Stimulated activated naive B cell treated with anti-CD40 and anti-IgM and Interleukin-4, amounts not matched to agents 10 μg/mL and 1 μg/mL and 100 μg/mL, for 72 hours (primary cell): ENCODE results near the gene HELT.
"Not testable (repeated sequence)": the region's sequence is repeated elsewhere in the genome, so short reads cannot be mapped to it uniquely, and the experiment has no call there.

Experiments used
- ATAC-seq, 2 donors: fragments of 150-1000 bp; cut with Tn5 transposase; replicated peaks; 2 replicates each; pipeline ENCODE4 v1.10.0; 2021; ENCODE audit warnings: moderate library complexity in 1 of 2
- DNase-seq: peaks from one replicate; pipeline ENCODE4 v3.0.0; 2021
- H3K27ac Mint-ChIP-seq: one replicate; pipeline ENCODE4 v1.8.0; 2022; ENCODE audit warnings: mild to moderate bottlenecking, mixed read lengths
- H3K27me3 Mint-ChIP-seq, 2 donors: one replicate each; pipeline ENCODE4 v1.8.0; 2022; ENCODE audit warnings: mixed read lengths in 2 of 2
- H3K36me3 Mint-ChIP-seq, 2 donors: one replicate each; pipeline ENCODE4 v1.8.0; 2022; ENCODE audit warnings: mixed read lengths in 2 of 2, mild to moderate bottlenecking in 1 of 2
- H3K4me1 Mint-ChIP-seq, 2 donors: one replicate each; pipeline ENCODE4 v1.8.0; 2022; ENCODE audit warnings: mixed read lengths in 2 of 2, mild to moderate bottlenecking in 1 of 2
- H3K4me3 Mint-ChIP-seq, 2 donors: one replicate each; pipeline ENCODE4 v1.8.0; 2022; ENCODE audit warnings: mild to moderate bottlenecking in 2 of 2, mixed read lengths in 2 of 2, moderate library complexity in 1 of 2
- H3K9me3 Mint-ChIP-seq, 2 donors: one replicate each; pipeline ENCODE4 v1.8.0; 2022; ENCODE audit warnings: mixed read lengths in 2 of 2, mild to moderate bottlenecking in 1 of 2

The HELT gene

GRCh38 chr4:185017964-185018772, at the start of gene HELT:
Gene HELT, plus strand, starts transcription at chr4:185018490. Its CDS starts 439 bp downstream, at chr4:185018929.
- no peak for ATAC-seq
- H3K36me3 Mint-ChIP-seq = peaks cover 2 to 3% of the 10 kb centered on the region in 2 donors
- H3K4me3 Mint-ChIP-seq = peak within 1 kb of the TSS; percentile 11 to 58
- H3K27me3 Mint-ChIP-seq = peaks cover 73 to 99% of the 10 kb centered on the region in 2 donors
- H3K4me1 Mint-ChIP-seq = peaks cover 19 to 29% of the 10 kb centered on the region in 2 donors
- peak within 1 kb of the TSS; percentile 93 for H3K27ac Mint-ChIP-seq
- no peaks in the 10 kb centered on the region for H3K9me3 Mint-ChIP-seq
- DNase-seq = no peak

GRCh38 chr4:184968784-184969201, 49.5 kb upstream of the HELT start:
- ATAC-seq = peak; percentile 22 to 35
- no peak overlapping the region for H3K27ac Mint-ChIP-seq

GRCh38 chr4:184969610-184970009, 48.7 kb upstream of the HELT start:
- peaks cover 16 to 21% of the 10 kb centered on the region in 2 donors for H3K9me3 Mint-ChIP-seq
- DNase-seq = no peak
- peaks cover 6 to 26% of the 10 kb centered on the region in 2 donors for H3K27me3 Mint-ChIP-seq
- ATAC-seq = no peak
- H3K36me3 Mint-ChIP-seq = peaks cover 8 to 20% of the 10 kb centered on the region in 2 donors
- H3K4me1 Mint-ChIP-seq = peaks cover 10 to 12% of the 10 kb centered on the region in 2 donors
- H3K4me3 Mint-ChIP-seq = no peak overlapping the region
- H3K27ac Mint-ChIP-seq = no peak overlapping the region

More at GRCh38 chr4:184968784-184969201, 49.5 kb upstream of the HELT start:
- H3K4me3 Mint-ChIP-seq = no peak overlapping the region
- peaks cover 10 to 12% of the 10 kb centered on the region in 2 donors for H3K4me1 Mint-ChIP-seq
- peaks cover 6 to 26% of the 10 kb centered on the region in 2 donors for H3K27me3 Mint-ChIP-seq
- no peak for DNase-seq
- peaks cover 16 to 21% of the 10 kb centered on the region in 2 donors for H3K9me3 Mint-ChIP-seq
- H3K36me3 Mint-ChIP-seq = peaks cover 8 to 20% of the 10 kb centered on the region in 2 donors

- Mint-ChIP-seq H3K27ac (no peak overlapping the region), H3K36me3 (no peaks in the 10 kb centered on the region), H3K4me3 (no peak overlapping the region), H3K9me3 (peaks cover 11 to 20% of the 10 kb centered on the region in 2 donors), H3K27me3 (peaks cover 5 to 22% of the 10 kb centered on the region in 2 donors), H3K4me1 (no peaks in the 10 kb centered on the region)
- DNase-seq (no peak), ATAC-seq (no peak)
Measured at GRCh38 chr4:184972991-184973390, 45.3 kb upstream of the HELT start.

GRCh38 chr4:184976348-184976747, 41.9 kb upstream of the HELT start:
- not testable (repeated sequence) for H3K4me3 Mint-ChIP-seq, ATAC-seq, DNase-seq, H3K36me3 Mint-ChIP-seq, H3K27ac Mint-ChIP-seq, H3K4me1 Mint-ChIP-seq
- peaks cover 9 to 27% of the 10 kb centered on the region in 2 donors for H3K27me3 Mint-ChIP-seq
- peaks cover 5 to 16% of the 10 kb centered on the region in 2 donors for H3K9me3 Mint-ChIP-seq

GRCh38 chr4:184977747-184978146, 40.5 kb upstream of the HELT start:
- Mint-ChIP-seq H3K36me3 (no peaks in the 10 kb centered on the region), H3K4me3 (no peak overlapping the region), H3K27ac (no peak overlapping the region), H3K4me1 (no peaks in the 10 kb centered on the region), H3K9me3 (peaks cover 0 to 7% of the 10 kb centered on the region in 2 donors), H3K27me3 (peaks cover 9 to 24% of the 10 kb centered on the region in 2 donors)
- DNase-seq (no peak), ATAC-seq (no peak)

GRCh38 chr4:184978211-184978610, 40.1 kb upstream of the HELT start:
- DNase-seq = no peak
- Mint-ChIP-seq H3K9me3 (peaks cover 0 to 6% of the 10 kb centered on the region in 2 donors), H3K4me3 (no peak overlapping the region), H3K27ac (no peak overlapping the region), H3K36me3 (no peaks in the 10 kb centered on the region), H3K27me3 (peaks cover 9 to 24% of the 10 kb centered on the region in 2 donors), H3K4me1 (no peaks in the 10 kb centered on the region)
- ATAC-seq = no peak

GRCh38 chr4:184979461-184980124, 38.7 kb upstream of the HELT start:
- Mint-ChIP-seq H3K36me3 (no peaks in the 10 kb centered on the region), H3K27me3 (peaks cover 9 to 23% of the 10 kb centered on the region in 2 donors), H3K9me3 (peaks cover 0 to 6% of the 10 kb centered on the region in 2 donors), H3K27ac (no peak overlapping the region), H3K4me3 (no peak overlapping the region), H3K4me1 (no peaks in the 10 kb centered on the region)
- no peak for ATAC-seq
- no peak for DNase-seq

- ATAC-seq = no peak
- DNase-seq = no peak
- Mint-ChIP-seq H3K4me1 (no peaks in the 10 kb centered on the region), H3K4me3 (no peak overlapping the region), H3K27ac (no peak overlapping the region), H3K27me3 (peaks cover 9 to 19% of the 10 kb centered on the region in 2 donors), H3K36me3 (no peaks in the 10 kb centered on the region), H3K9me3 (peaks cover 0 to 6% of the 10 kb centered on the region in 2 donors)
Measured at GRCh38 chr4:184980261-184980660, 38.0 kb upstream of the HELT start.

- Mint-ChIP-seq H3K36me3 (no peaks in the 10 kb centered on the region), H3K27me3 (peaks cover 4 to 12% of the 10 kb centered on the region in 2 donors), H3K9me3 (no peaks in the 10 kb centered on the region), H3K4me3 (no peak overlapping the region), H3K4me1 (no peaks in the 10 kb centered on the region), H3K27ac (no peak overlapping the region)
- DNase-seq = peak; percentile 51
- ATAC-seq = peak; percentile 81 to 91
Measured at GRCh38 chr4:184983672-184984356, 34.5 kb upstream of the HELT start.

GRCh38 chr4:184987493-184988031, 30.7 kb upstream of the HELT start:
- Mint-ChIP-seq H3K27ac (no peak overlapping the region), H3K9me3 (no peaks in the 10 kb centered on the region), H3K36me3 (no peaks in the 10 kb centered on the region), H3K27me3 (peaks cover 0 to 6% of the 10 kb centered on the region in 2 donors), H3K4me3 (no peak overlapping the region), H3K4me1 (no peaks in the 10 kb centered on the region)
- ATAC-seq = no peak
- no peak for DNase-seq

GRCh38 chr4:184988611-184989010, 29.7 kb upstream of the HELT start:
- no peak for DNase-seq
- no peaks in the 10 kb centered on the region for H3K36me3 Mint-ChIP-seq
- no peaks in the 10 kb centered on the region for H3K27me3 Mint-ChIP-seq
- no peaks in the 10 kb centered on the region for H3K4me1 Mint-ChIP-seq
- no peak for ATAC-seq
- H3K4me3 Mint-ChIP-seq = no peak overlapping the region
- H3K9me3 Mint-ChIP-seq = no peaks in the 10 kb centered on the region
- H3K27ac Mint-ChIP-seq = no peak overlapping the region

- ATAC-seq, H3K4me1 Mint-ChIP-seq, H3K36me3 Mint-ChIP-seq, H3K4me3 Mint-ChIP-seq, DNase-seq, H3K27me3 Mint-ChIP-seq, H3K27ac Mint-ChIP-seq, H3K9me3 Mint-ChIP-seq: not testable (repeated sequence)
Measured at GRCh38 chr4:184989283-184989682, 29.0 kb upstream of the HELT start.

GRCh38 chr4:184990131-184990530, 28.2 kb upstream of the HELT start:
- H3K27me3 Mint-ChIP-seq, H3K4me3 Mint-ChIP-seq, ATAC-seq, H3K36me3 Mint-ChIP-seq, H3K9me3 Mint-ChIP-seq, DNase-seq, H3K27ac Mint-ChIP-seq, H3K4me1 Mint-ChIP-seq: not testable (repeated sequence)
